DND-41 (cell line): ENCODE data around the gene SFT2D1.
A peak's percentile ranks its signal among the peaks of the same experiment; 100 is the strongest.
"Not testable (repeated sequence)": the region's sequence is repeated elsewhere in the genome, so short reads cannot be mapped to it uniquely, and the experiment has no call there.

Source experiments
- ATAC-seq: fragments of 200-7000 bp; cut with Tn5 transposase; 3 replicates; pipeline ENCODE4 v1.9.1; 2021; ENCODE audit warnings: low read depth; ENCODE audit not compliant: insufficient read depth
- DNase-seq: peaks from one replicate; pipeline ENCODE4 v3.0.0-alpha.2; 2020
- H2AFZ ChIP-seq: 2 replicates; pipeline ENCODE4 v1.6.0; 2012; ENCODE audit warnings: low read depth, low read length
- H3K27ac ChIP-seq: 2 replicates; pipeline ENCODE4 v1.5.1; 2012; ENCODE audit warnings: low read length, inconsistent platforms
- H3K27me3 ChIP-seq: fragments of 200-600 bp; sonication (generic); 2 replicates; pipeline ENCODE4 v1.6.0; 2012; ENCODE audit warnings: low read length, mild to moderate bottlenecking, inconsistent platforms; ENCODE audit not compliant: insufficient read depth, poor library complexity
- H3K36me3 ChIP-seq: 2 replicates; pipeline ENCODE4 v1.5.1; 2012; ENCODE audit warnings: low read length, inconsistent platforms; ENCODE audit not compliant: insufficient read depth
- H3K4me1 ChIP-seq: 2 replicates; pipeline ENCODE4 v1.5.1; 2012; ENCODE audit warnings: mild to moderate bottlenecking, low read length; ENCODE audit not compliant: insufficient read depth
- H3K4me2 ChIP-seq: 2 replicates; pipeline ENCODE4 v1.6.0; 2012; ENCODE audit warnings: mild to moderate bottlenecking, moderate library complexity, low read length, inconsistent platforms; ENCODE audit not compliant: insufficient read depth
- H3K4me3 ChIP-seq, 2 experiments: fragments of 200-600 bp in 1 of 2; shearing (Covaris generic) in 1 of 2; 2 replicates each; pipeline ENCODE4 v1.5.1; 2012 to 2016; ENCODE audit warnings: inconsistent platforms in 2 of 2, low read length in 2 of 2, mild to moderate bottlenecking in 2 of 2, low read depth in 1 of 2, moderate library complexity in 1 of 2
- H3K79me2 ChIP-seq: 2 replicates; pipeline ENCODE4 v1.6.0; 2012; ENCODE audit warnings: low read length, inconsistent platforms; ENCODE audit not compliant: insufficient read depth
- H3K9ac ChIP-seq: 2 replicates; pipeline ENCODE4 v1.6.0; 2012; ENCODE audit warnings: low read depth, mild to moderate bottlenecking, inconsistent platforms, low read length, moderate library complexity
- H3K9me3 ChIP-seq: 2 replicates; pipeline ENCODE4 v1.5.1; 2012; ENCODE audit warnings: low read length, moderate library complexity, mild to moderate bottlenecking, inconsistent platforms; ENCODE audit not compliant: insufficient read depth, severe bottlenecking
- H4K20me1 ChIP-seq: 2 replicates; pipeline ENCODE4 v1.6.0; 2012; ENCODE audit warnings: low read length; ENCODE audit not compliant: insufficient read depth
- EZH2 ChIP-seq: IDR thresholded peaks from 3 replicates; pipeline ENCODE4 v1.6.1; 2012; ENCODE audit warnings: borderline replicate concordance, low read depth, mild to moderate bottlenecking, moderate library complexity, low read length, inconsistent platforms; ENCODE audit not compliant: severe bottlenecking
- TF ChIP-seq, protein P1 (sequence below): IDR thresholded peaks from 2 replicates; pipeline ENCODE4 v1.5.1; 2012; ENCODE audit warnings: borderline replicate concordance, low read length, moderate library complexity, mild to moderate bottlenecking; ENCODE audit not compliant: poor library complexity, severe bottlenecking; ENCODE audit errors: extremely low read depth

The SFT2D1 gene

DNA sequence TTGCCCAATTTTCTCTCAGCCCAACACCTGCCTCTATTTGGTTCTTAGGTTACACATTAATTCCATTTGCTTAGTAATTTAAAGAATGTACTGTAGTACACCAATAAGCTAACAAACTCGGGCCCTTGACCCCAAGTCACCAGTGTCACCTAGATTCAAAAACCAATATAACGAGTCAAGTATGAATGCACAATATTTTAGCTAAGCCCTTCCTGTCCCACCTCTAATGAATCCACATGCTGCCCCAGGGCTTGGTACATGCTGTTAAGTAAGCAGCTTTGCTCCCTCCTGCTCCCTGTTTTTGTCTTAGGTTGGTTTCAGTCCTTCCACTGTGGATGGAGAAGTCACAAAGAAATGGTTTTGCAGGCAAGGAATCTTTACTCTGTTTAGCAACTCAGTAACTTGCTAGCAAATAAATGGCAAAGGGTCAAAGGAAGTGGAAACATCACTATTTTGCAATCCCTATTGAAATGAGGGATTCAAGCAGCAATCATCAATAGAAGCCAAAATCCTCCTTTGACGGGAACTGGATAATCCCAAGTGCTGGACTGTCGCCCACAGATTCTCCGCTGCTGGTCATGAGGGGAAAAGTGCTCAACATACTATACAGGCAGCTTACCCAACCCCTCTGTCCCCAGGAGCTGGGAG, 45.4 kb upstream of the SFT2D1 start:
- Histone ChIP-seq H3K4me1 (peaks cover 10% of the 10 kb centered on the region; the same call in 1 of the 2 replicates), H2AFZ (no peak overlapping the region), H3K9me3 (no peaks in the 10 kb centered on the region), H4K20me1 (no peaks in the 10 kb centered on the region), H3K4me2 (no peak overlapping the region), H3K36me3 (no peaks in the 10 kb centered on the region), H3K9ac (no peak overlapping the region), H3K27me3 (no peaks in the 10 kb centered on the region), H3K79me2 (0 out of 2 replicates have a peak, but pooled peaks cover 10% of the 10 kb centered on the region), H3K27ac (no peak overlapping the region), H3K4me3 (no peak overlapping the region)
- DNase-seq: no peak
- TF ChIP-seq, protein P1, sequence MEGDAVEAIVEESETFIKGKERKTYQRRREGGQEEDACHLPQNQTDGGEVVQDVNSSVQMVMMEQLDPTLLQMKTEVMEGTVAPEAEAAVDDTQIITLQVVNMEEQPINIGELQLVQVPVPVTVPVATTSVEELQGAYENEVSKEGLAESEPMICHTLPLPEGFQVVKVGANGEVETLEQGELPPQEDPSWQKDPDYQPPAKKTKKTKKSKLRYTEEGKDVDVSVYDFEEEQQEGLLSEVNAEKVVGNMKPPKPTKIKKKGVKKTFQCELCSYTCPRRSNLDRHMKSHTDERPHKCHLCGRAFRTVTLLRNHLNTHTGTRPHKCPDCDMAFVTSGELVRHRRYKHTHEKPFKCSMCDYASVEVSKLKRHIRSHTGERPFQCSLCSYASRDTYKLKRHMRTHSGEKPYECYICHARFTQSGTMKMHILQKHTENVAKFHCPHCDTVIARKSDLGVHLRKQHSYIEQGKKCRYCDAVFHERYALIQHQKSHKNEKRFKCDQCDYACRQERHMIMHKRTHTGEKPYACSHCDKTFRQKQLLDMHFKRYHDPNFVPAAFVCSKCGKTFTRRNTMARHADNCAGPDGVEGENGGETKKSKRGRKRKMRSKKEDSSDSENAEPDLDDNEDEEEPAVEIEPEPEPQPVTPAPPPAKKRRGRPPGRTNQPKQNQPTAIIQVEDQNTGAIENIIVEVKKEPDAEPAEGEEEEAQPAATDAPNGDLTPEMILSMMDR: no peak
- TF ChIP-seq EZH2: no peak
- ATAC-seq: no peak

DNA sequence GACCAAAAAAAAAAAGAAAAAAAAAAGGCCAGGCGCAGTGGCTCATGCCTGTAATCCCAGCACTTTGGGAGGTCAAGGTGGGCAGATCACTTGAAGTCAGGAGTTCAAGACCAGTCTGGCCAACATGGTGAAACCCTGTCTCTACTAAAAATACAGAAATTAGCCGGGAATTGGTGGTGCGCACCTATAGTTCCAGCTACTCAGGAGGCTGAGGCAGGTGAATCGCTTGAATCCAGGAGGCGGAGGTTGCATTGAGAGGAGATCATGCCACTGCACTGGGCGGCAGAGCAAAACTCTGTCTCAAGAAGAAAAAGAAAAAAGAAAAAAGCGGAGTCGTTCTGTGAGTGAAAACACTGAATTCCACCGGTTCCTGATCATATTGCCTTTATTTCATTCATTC, 44.8 kb upstream of the SFT2D1 start:
- ATAC-seq, H3K4me2 ChIP-seq, H3K27ac ChIP-seq: not testable (repeated sequence)

GRCh38 chr6:166386111-166386510, 43.8 kb upstream of the SFT2D1 start:
- Histone ChIP-seq H3K4me2 (no peak overlapping the region), H3K27ac (no peak overlapping the region), H3K9ac (no peak overlapping the region), H2AFZ (no peak overlapping the region), H3K36me3 (no peaks in the 10 kb centered on the region), H3K79me2 (peaks cover 23% of the 10 kb centered on the region), H3K4me3 (no peak overlapping the region), H3K4me1 (peaks cover 13% of the 10 kb centered on the region; the same call in 1 of the 2 replicates), H4K20me1 (peaks cover 5% of the 10 kb centered on the region), H3K27me3 (no peaks in the 10 kb centered on the region), H3K9me3 (no peaks in the 10 kb centered on the region)
- TF ChIP-seq, protein P1: no peak
- TF ChIP-seq EZH2: no peak
- DNase-seq (no peak), ATAC-seq (no peak)

More for the DNA sequence above, 44.8 kb upstream of the SFT2D1 start:
- not testable (repeated sequence) for H3K36me3 ChIP-seq, H3K9me3 ChIP-seq, H2AFZ ChIP-seq, H3K27me3 ChIP-seq, H3K4me3 ChIP-seq, H4K20me1 ChIP-seq, DNase-seq, H3K9ac ChIP-seq
- H3K79me2 ChIP-seq: peaks cover 13% of the 10 kb centered on the region
- H3K4me1 ChIP-seq: peaks cover 10% of the 10 kb centered on the region; the same call in 1 of the 2 replicates

DNA sequence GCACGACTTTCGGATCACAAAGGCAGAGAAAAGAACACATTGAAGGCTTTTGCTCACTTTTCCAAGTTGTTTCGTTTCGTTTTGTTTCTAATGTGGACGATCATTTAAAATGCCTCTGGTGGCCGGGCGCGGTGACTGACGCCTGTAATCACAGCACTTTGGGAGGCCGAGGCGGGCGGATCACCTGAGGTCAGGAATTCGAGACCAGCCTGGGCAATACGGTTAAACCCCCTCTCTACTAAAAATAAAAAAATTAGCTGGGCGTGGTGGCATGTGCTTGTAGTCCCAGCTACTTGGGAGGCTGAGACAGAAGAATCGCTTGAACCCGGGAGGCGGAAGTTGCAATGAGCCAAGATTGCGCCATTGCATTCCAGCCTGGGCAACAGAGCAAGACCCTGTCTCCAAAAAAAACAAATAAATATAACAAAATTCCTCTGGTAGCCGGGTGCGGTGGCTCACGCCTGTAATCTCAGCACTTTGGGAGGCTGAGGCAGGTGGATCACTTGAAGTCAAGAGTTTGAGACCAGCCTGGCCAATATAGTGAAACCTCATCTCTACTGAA, 41.5 kb upstream of the SFT2D1 start:
- Histone ChIP-seq H3K9ac (peak overlapping the region; percentile 74), H3K27ac (peak overlapping the region; percentile 55), H3K79me2 (peaks cover 45% of the 10 kb centered on the region), H3K4me1 (peaks cover 26% of the 10 kb centered on the region; the same call in 1 of the 2 replicates), H2AFZ (peak overlapping the region; percentile 72), H3K4me3 (peak overlapping the region; percentile 62 to 100; a peak in 3 of 4 replicates), H3K4me2 (peak overlapping the region; percentile 99)
- DNase-seq, H4K20me1 ChIP-seq, H3K9me3 ChIP-seq, ATAC-seq, H3K27me3 ChIP-seq, H3K36me3 ChIP-seq: not testable (repeated sequence)
